IMR-90 (cell line): Measurements from ENCODE around the gene TNPO1.

Experiments used
- BHLHE40 ChIP-seq: fragments of 150-350 bp; IDR thresholded peaks from 2 replicates; pipeline ENCODE4 v1.6.1; 2016; ENCODE audit warnings: mild to moderate bottlenecking, low read depth, low read length
- CEBPB ChIP-seq: IDR thresholded peaks from 2 replicates; pipeline ENCODE4 v1.6.1; 2012; ENCODE audit warnings: low read depth, low read length, improper control_type of control experiment
- CHD1 ChIP-seq: IDR thresholded peaks from 2 replicates; pipeline ENCODE4 v1.6.1; 2012; ENCODE audit warnings: low read depth, low read length, improper control_type of control experiment
- CTCF ChIP-seq: conservative IDR thresholded peaks from 2 replicates; pipeline ENCODE4 v1.5.1; 2012; ENCODE audit warnings: mild to moderate bottlenecking, low read depth, low read length, improper control_type of control experiment
- ELK1 ChIP-seq: fragments of 150-350 bp; IDR thresholded peaks from 2 replicates; pipeline ENCODE4 v1.6.1; 2016; ENCODE audit warnings: low read depth, mild to moderate bottlenecking, low read length, moderate library complexity, borderline replicate concordance
- FOS ChIP-seq: fragments of 150-350 bp; IDR thresholded peaks from 2 replicates; pipeline ENCODE4 v1.6.1; 2016; ENCODE audit warnings: low read depth, low read length
- MAFK ChIP-seq: IDR thresholded peaks from 2 replicates; pipeline ENCODE4 v1.6.1; 2012; ENCODE audit warnings: low read depth, low read length, improper control_type of control experiment
- MXI1 ChIP-seq: IDR thresholded peaks from 2 replicates; pipeline ENCODE4 v1.6.1; 2012; ENCODE audit warnings: low read depth, mild to moderate bottlenecking, low read length, moderate library complexity, borderline replicate concordance
- NFE2L2 ChIP-seq: fragments of 150-350 bp; IDR thresholded peaks from 2 replicates; pipeline ENCODE4 v1.6.1; 2016; ENCODE audit warnings: low read depth, mild to moderate bottlenecking, low read length
- POLR2A ChIP-seq: IDR thresholded peaks from 2 replicates; pipeline ENCODE4 v1.6.1; 2012; ENCODE audit warnings: mild to moderate bottlenecking, low read depth, low read length
- RAD21 ChIP-seq: IDR thresholded peaks from 2 replicates; pipeline ENCODE4 v1.6.1; 2012; ENCODE audit warnings: low read length, improper control_type of control experiment
- RFX5 ChIP-seq: IDR thresholded peaks from 2 replicates; pipeline ENCODE4 v1.8.0; 2012; ENCODE audit warnings: low read depth, mild to moderate bottlenecking, low read length, moderate library complexity
- SMC3 ChIP-seq: fragments of 150-350 bp; IDR thresholded peaks from 2 replicates; pipeline ENCODE4 v1.6.1; 2016; ENCODE audit warnings: low read depth, mild to moderate bottlenecking, antibody characterized with exemption, low read length, moderate library complexity
- USF2 ChIP-seq: fragments of 150-350 bp; IDR thresholded peaks from 2 replicates; pipeline ENCODE4 v1.6.1; 2017; ENCODE audit warnings: mild to moderate bottlenecking, antibody characterized with exemption, low read length, low read depth

GRCh38 chr5:72779520-72779919 is 36.9 kb upstream of the TNPO1 start:
- no peak for TF ChIP-seq RFX5
- no peak for TF ChIP-seq USF2
- TF ChIP-seq FOS = no peak
- no peak for TF ChIP-seq SMC3
- no peak for TF ChIP-seq ELK1
- no peak for TF ChIP-seq CTCF
- no peak for TF ChIP-seq POLR2A
- no peak for TF ChIP-seq BHLHE40
- no peak for TF ChIP-seq CHD1
- no peak for TF ChIP-seq CEBPB
- no peak for TF ChIP-seq RAD21
- no peak for TF ChIP-seq MAFK
- no peak for TF ChIP-seq MXI1
- no peak for TF ChIP-seq NFE2L2
